ENCODE measurements around the gene TRPM8.

Gene TRPM8

GRCh38 chr2:234001380-234002160 lies 84.4 kb downstream of the TRPM8 start:
- DNase-seq (ENCODE audit: low read depth in 2 of 2): no peak

- DNase-seq (ENCODE audit: low read depth in 2 of 2): no peak
Measured at GRCh38 chr2:234002281-234002680, 85.1 kb downstream of the TRPM8 start.

- no peak for DNase-seq (ENCODE audit: low read depth in 2 of 2)
Measured at GRCh38 chr2:234003972-234004617, 86.9 kb downstream of the TRPM8 start.

- DNase-seq (ENCODE audit: low read depth in 2 of 2): no peak
Measured at GRCh38 chr2:234005126-234005525, 88.0 kb downstream of the TRPM8 start.

- DNase-seq (ENCODE audit: low read depth in 2 of 2): no peak
Measured at GRCh38 chr2:234006501-234006900, 89.3 kb downstream of the TRPM8 start.

- DNase-seq (ENCODE audit: low read depth in 2 of 2): no peak
Measured at GRCh38 chr2:234014427-234014826, 97.3 kb downstream of the TRPM8 start.

GRCh38 chr2:234015861-234016260 lies 98.7 kb downstream of the TRPM8 start:
- no peak for DNase-seq (ENCODE audit: low read depth in 2 of 2)

GRCh38 chr2:234019896-234020295 lies 102.7 kb downstream of the TRPM8 start:
- DNase-seq (ENCODE audit: low read depth in 2 of 2): no peak

GRCh38 chr2:234020332-234020731 lies 103.2 kb downstream of the TRPM8 start:
- DNase-seq (ENCODE audit: low read depth in 2 of 2): no peak

- DNase-seq (ENCODE audit: low read depth in 2 of 2): no peak
Measured at GRCh38 chr2:234022424-234022823, 105.3 kb downstream of the TRPM8 start.

- DNase-seq (ENCODE audit: low read depth in 2 of 2): no peak
Measured at GRCh38 chr2:234024304-234024703, 107.1 kb downstream of the TRPM8 start.

- DNase-seq (ENCODE audit: low read depth in 2 of 2): no peak
Measured at GRCh38 chr2:234025466-234025865, 108.3 kb downstream of the TRPM8 start.

- no peak for DNase-seq (ENCODE audit: low read depth in 2 of 2)
Measured at GRCh38 chr2:234025891-234026401, 108.8 kb downstream of the TRPM8 start.

GRCh38 chr2:234026693-234027254 lies 109.6 kb downstream of the TRPM8 start:
- no peak for DNase-seq (ENCODE audit: low read depth in 2 of 2)

- DNase-seq (ENCODE audit: low read depth in 2 of 2): no peak
Measured at GRCh38 chr2:234027641-234028040, 110.5 kb downstream of the TRPM8 start.

GRCh38 chr2:234029150-234029733 lies 112.1 kb downstream of the TRPM8 start:
- DNase-seq (ENCODE audit: low read depth in 2 of 2): no peak

GRCh38 chr2:234031207-234031606 lies 114.0 kb downstream of the TRPM8 start:
- DNase-seq (ENCODE audit: low read depth in 2 of 2): no peak

- no peak for DNase-seq (ENCODE audit: low read depth in 2 of 2)
Measured at GRCh38 chr2:234032279-234032856, 115.2 kb downstream of the TRPM8 start.

GRCh38 chr2:234033174-234033573 lies 116.0 kb downstream of the TRPM8 start:
- DNase-seq (ENCODE audit: low read depth in 2 of 2): no peak

GRCh38 chr2:234033885-234034284 lies 116.7 kb downstream of the TRPM8 start:
- no peak for DNase-seq (ENCODE audit: low read depth in 2 of 2)

GRCh38 chr2:234038076-234038802 lies 121.1 kb downstream of the TRPM8 start:
- no peak for DNase-seq (ENCODE audit: low read depth in 2 of 2)
